Heart left ventricle (tissue), 16 donors: Measurements from ENCODE around the gene C9orf43. TPM values are rescaled to one million over a fixed set of nuclear protein-coding genes. Genes with fewer than 3 reads are reported as not detected.
"Not testable (repeated sequence)": the region's sequence is repeated elsewhere in the genome, so short reads cannot be mapped to it uniquely, and the experiment has no call there.

Experiments used
- ATAC-seq, 4 donors: fragments of 200-7000 bp; cut with Tn5 transposase; one replicate each; pipeline ENCODE4 v1.9.1; 2020 to 2022; ENCODE audit warnings: moderate library complexity in 4 of 4, mild to moderate bottlenecking in 3 of 4, moderate number of reproducible peaks in 1 of 4
- DNase-seq, 5 donors: peaks; one replicate each; pipeline ENCODE4 v3.0.0-alpha.2; 2020
- H3K27ac ChIP-seq, 12 donors: fragments of 200-600 bp; sonication (generic) in 4 of 12; one replicate each; pipeline versions ENCODE4 v1.5.0 to v1.8.0; 2016 to 2022; ENCODE audit warnings: mild to moderate bottlenecking in 2 of 12
- H3K27me3 ChIP-seq, 9 donors: fragments of 200-600 bp; sonication (generic) in 2 of 9; one replicate each; pipeline versions ENCODE4 v1.5.1 to v1.8.0; 2016 to 2022; ENCODE audit warnings: mild to moderate bottlenecking in 3 of 9
- H3K36me3 ChIP-seq, 9 donors: fragments of 200-600 bp; sonication (generic) in 2 of 9; one replicate each; pipeline versions ENCODE4 v1.5.0 to v1.8.0; 2018 to 2022; ENCODE audit warnings: mild to moderate bottlenecking in 2 of 9
- H3K4me1 ChIP-seq, 12 donors: fragments of 200-600 bp; sonication (generic) in 4 of 12; one replicate each; pipeline versions ENCODE4 v1.5.0 to v1.8.0; 2016 to 2022; ENCODE audit warnings: mild to moderate bottlenecking in 3 of 12
- H3K4me3 ChIP-seq, 12 donors: fragments of 200-600 bp; sonication (generic) in 4 of 12; one replicate each; pipeline versions ENCODE4 v1.5.0 to v1.8.0; 2017 to 2022; ENCODE audit warnings: mild to moderate bottlenecking in 9 of 12, moderate library complexity in 4 of 12
- H3K9me3 ChIP-seq, 12 donors: fragments of 200-600 bp; sonication (generic) in 4 of 12; one replicate each; pipeline versions ENCODE4 v1.5.0 to v1.8.0; 2016 to 2022; ENCODE audit warnings: mild to moderate bottlenecking in 1 of 12
- POLR2A ChIP-seq, 2 donors: fragments of 450-650 bp; IDR thresholded peaks; one replicate each; pipeline ENCODE4 v1.6.1; 2017; ENCODE audit warnings: antibody characterized with exemption in 2 of 2, mild to moderate bottlenecking in 2 of 2, moderate library complexity in 2 of 2
- WGBS, 4 donors: extraction: QIAGEN DNeasy Blood & Tissue Kit in 2 of 4; methylation state at CpG; one replicate each; pipeline versions ENCODE4 v1.1.5 to v1.1.7; 2013 to 2018; 5-methylcytosine and 5-hydroxymethylcytosine counted together
- intact Hi-C, 10 donors: fragments of 100-400 bp; cut with DNase I; formaldehyde crosslinking; loops; one replicate each; pipeline versions ENCODE4 v1.11.1 to v1.14.2; 2022
- polyA plus RNA-seq, 2 donors: library from polyadenylated mRNA; stranded (reverse); fragments of 200-250 nt; gene quantifications; one replicate each; pipeline ENCODE4 v1.2.3, GENCODE V29; 2013
- total RNA-seq, 9 donors: library from RNA; depleted of rRNA in 2 of 9; stranded (reverse); fragments of >200 nt in 2 of 9; fragmentation: NEBNext Ultra II Directional in 3 of 9; extraction: Animal tissue kit (Norgen Biotek cat#: 25700) in 3 of 9; gene quantifications; one replicate each; pipeline versions ENCODE4 v1.1.0 to v1.2.4, GENCODE V29; 2016 to 2023
- TF ChIP-seq, protein P1 (sequence below), 12 donors: fragments of 200-600 bp; sonication (generic) in 4 of 12; IDR thresholded peaks; one replicate each; pipeline versions ENCODE4 v1.5.0 to v1.8.0; 2018 to 2022; ENCODE audit warnings: antibody characterized with exemption in 12 of 12, mild to moderate bottlenecking in 5 of 12
- donor health status: ischemic (EF 13 %, LVEDD 7.1; RV severe dilation, severe dysfunction).
- donor health status: healthy with polysubstance abuse.
- donor health status: DM: no; HTN: yes; CAD: no.
- donor health status: DM: no; HTN: no; CAD: no.
- donor health status: ischemic (EF 25% LVEDD 6.9; RV normal size, moderate dysfunction).
- donor health status: ischemic (EF 25% LVEDD 5.7; RV mildly dilated, moderate dysfunction).
- donor health status: healthy.
- donor health status: DM: yes; HTN: yes; CAD: no.
- donor health status: ischemic (EF 35%, LVEDD 5.7; RV mildly dilated, moderate dysfunction).
- donor health status: nonischemic (EF 11% LVEDD 7.7; RV severe dilation, severe dysfunction).
- donor health status: DM: yes; HTN: yes; CAD: no.
- donor health status: PGD.
- donor health status: ischemic (EF 29% LVEDD 5.4; RV normal size, mild dysfunction).
- donor health status: nonischemic (EF 23%, LVEDD 6.1; RV moderate dilation, normal function).

The C9orf43 gene
- total and polyA plus RNA-seq, 11 donors = 0.14 to 0.93 (median 0.25) TPM; not detected in 5

DNA sequence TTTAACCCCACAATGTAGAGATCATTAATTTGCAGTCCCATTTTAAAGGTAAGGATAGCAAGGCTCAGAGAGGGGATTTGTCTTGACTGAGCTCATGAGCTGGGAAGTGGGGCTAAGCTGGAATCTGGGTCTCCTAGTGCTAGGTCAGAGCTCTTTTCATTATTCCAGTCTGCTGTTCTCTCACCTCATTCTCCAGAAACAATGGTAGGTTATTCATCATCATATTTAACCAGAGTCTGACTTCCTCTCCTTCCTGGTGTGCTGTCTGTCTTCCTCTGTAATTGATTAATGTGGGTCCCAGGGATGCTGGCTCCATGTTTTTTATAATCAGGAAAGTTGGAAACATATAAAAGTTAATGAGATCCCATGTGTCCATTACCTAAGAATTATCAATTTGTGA lies 20.6 kb downstream of the C9orf43 start:
- Histone ChIP-seq H3K4me1 (peaks cover 0 to 8% (median 0%) of the 10 kb centered on the region in 12 donors), H3K27ac (no peak overlapping the region), H3K27me3 (no peaks in the 10 kb centered on the region), H3K9me3 (no peaks in the 10 kb centered on the region), H3K36me3 (no peaks in the 10 kb centered on the region), H3K4me3 (no peak overlapping the region)
- intact Hi-C loops = loop anchor here in 1 of 10 donors (5.0 kb wide), 1 partner anchor 236 kb away; no protein-coding TSS in a partner anchor
- ATAC-seq (no peak), DNase-seq (no peak)
- TF ChIP-seq, protein P1, sequence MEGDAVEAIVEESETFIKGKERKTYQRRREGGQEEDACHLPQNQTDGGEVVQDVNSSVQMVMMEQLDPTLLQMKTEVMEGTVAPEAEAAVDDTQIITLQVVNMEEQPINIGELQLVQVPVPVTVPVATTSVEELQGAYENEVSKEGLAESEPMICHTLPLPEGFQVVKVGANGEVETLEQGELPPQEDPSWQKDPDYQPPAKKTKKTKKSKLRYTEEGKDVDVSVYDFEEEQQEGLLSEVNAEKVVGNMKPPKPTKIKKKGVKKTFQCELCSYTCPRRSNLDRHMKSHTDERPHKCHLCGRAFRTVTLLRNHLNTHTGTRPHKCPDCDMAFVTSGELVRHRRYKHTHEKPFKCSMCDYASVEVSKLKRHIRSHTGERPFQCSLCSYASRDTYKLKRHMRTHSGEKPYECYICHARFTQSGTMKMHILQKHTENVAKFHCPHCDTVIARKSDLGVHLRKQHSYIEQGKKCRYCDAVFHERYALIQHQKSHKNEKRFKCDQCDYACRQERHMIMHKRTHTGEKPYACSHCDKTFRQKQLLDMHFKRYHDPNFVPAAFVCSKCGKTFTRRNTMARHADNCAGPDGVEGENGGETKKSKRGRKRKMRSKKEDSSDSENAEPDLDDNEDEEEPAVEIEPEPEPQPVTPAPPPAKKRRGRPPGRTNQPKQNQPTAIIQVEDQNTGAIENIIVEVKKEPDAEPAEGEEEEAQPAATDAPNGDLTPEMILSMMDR (IDR thresholded peaks at IDR 0.05) = no peak
- no peak for TF ChIP-seq POLR2A (IDR thresholded peaks at IDR 0.05)

DNA sequence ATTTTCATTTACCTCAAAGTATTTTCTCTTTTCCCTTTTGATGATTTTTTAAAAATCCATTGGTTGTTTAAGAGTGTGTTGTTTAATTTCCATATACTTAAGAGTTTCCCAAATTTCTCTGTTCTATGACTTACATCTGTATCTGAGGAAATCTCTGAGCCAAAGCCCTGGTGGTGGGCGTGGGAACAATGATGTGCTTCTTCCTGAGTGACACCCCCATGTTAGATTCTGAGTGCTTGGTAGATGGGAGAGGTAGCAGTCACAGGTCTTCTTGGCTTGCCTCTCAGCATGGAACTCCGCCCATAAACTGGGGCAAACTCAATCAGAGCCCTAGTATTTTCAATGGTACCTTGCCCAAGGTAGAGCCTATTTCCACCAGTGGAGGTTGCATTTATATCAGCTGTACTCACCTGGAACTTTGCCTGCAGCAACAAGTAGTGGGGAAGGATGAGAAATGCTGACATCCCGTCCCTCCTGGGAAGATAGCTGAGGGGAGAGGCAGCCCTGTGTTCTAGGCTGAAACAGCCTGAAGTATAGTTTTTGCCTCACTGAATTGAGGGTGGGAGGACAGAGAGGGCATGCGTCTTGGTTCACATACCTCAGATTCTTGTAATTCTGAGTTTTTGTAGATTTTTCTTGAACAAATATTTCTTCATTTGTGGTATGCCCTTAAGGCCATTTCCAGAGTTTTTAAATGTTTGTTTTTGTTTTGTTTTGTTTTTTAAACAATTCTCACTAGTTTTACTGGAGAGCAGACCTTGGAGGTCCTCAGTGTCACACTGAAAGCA lies 26.4 kb downstream of the C9orf43 start:
- ATAC-seq = no peak
- Histone ChIP-seq H3K4me1 (no peaks in the 10 kb centered on the region), H3K9me3 (no peaks in the 10 kb centered on the region), H3K4me3 (no peak overlapping the region), H3K27me3 (no peaks in the 10 kb centered on the region), H3K27ac (no peak overlapping the region), H3K36me3 (no peaks in the 10 kb centered on the region)
- intact Hi-C loops = no loop called here
- no peak for DNase-seq
- no peak for TF ChIP-seq POLR2A (IDR thresholded peaks at IDR 0.05)
- TF ChIP-seq, protein P1 (IDR thresholded peaks at IDR 0.05) = no peak
- WGBS, 4 donors = 74 to 83% (median 79%) methylated on average over 4 of the region's 4 CpGs

DNA sequence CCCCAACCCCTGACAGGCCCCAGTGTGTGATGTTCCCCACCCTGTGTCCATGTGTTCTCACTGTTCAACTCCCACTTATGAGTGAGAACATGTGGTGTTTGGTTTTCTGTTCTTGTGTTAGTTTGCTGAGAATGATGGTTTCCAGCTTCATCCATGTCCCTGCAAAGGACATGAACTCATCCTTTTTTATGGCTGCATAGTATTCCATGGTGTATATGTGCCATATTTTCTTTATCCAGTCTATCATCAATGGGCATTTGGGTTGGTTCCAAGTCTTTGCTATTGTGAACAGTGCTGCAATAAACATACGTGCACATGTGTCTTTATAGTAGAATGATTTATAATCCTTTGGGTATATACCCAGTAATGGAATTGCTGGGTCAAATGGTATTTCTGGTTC lies 27.2 kb downstream of the C9orf43 start:
- ATAC-seq, H3K27ac ChIP-seq, intact Hi-C loops, H3K27me3 ChIP-seq, DNase-seq, H3K36me3 ChIP-seq, H3K4me1 ChIP-seq, H3K4me3 ChIP-seq, H3K9me3 ChIP-seq: not testable (repeated sequence)
- WGBS, 4 donors = 88 to 98% (median 95%) methylated on average over 1 of the region's 1 CpG

GRCh38 chr9:113444736-113445135 lies 34.2 kb downstream of the C9orf43 start:
- 87 to 95% (median 92%) methylated on average over 2 of the region's 2 CpGs for WGBS, 4 donors
- ATAC-seq (no peak), DNase-seq (no peak)
- Histone ChIP-seq H3K27me3 (no peaks in the 10 kb centered on the region), H3K36me3 (no peaks in the 10 kb centered on the region), H3K4me1 (peaks cover 0 to 19% (median 5%) of the 10 kb centered on the region in 12 donors), H3K4me3 (no peak overlapping the region), H3K9me3 (no peaks in the 10 kb centered on the region), H3K27ac (no peak overlapping the region)
- TF ChIP-seq, protein P1 (IDR thresholded peaks at IDR 0.05) = no peak
- TF ChIP-seq POLR2A (IDR thresholded peaks at IDR 0.05) = no peak
- intact Hi-C loops = loop anchor here in 4 of 10 donors (2.0 to 5.0 kb wide), 3 partner anchors 58 to 212 kb away; no protein-coding TSS in a partner anchor
